HG03354 (cell line): ENCODE measurements around the gene TXK.
A peak's percentile ranks its signal among the peaks of the same experiment; 100 is the strongest.

Experiments
- ATAC-seq: cut with Tn5 transposase; IDR thresholded peaks from one replicate; pipeline ENCODE4 v1.9.1; 2021; ENCODE audit warnings: mild to moderate bottlenecking; ENCODE audit not compliant: unreplicated experiment, poor library complexity, severe bottlenecking

Gene TXK

GRCh38 chr4:48031802-48032525, 102.1 kb downstream of the TXK start:
- ATAC-seq = no peak

DNA sequence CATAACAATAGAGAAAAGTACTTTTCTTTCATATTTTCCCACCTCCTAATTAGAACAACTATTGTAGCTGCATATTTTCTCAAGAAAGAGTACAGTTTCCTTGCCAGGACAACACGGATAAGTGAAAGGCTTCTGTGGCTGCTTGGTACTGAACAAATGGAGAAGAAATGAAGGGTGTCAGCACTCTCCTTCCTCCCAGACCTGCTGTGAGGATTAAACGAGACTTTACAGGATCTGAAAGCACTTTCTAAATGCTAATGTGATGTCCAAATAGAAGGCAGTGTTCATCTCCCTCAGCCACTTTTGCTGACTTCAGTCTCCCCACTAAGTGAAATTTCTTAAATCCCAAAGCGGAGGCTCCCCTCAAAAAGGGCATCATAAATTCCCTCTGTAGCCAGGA, 103.6 kb downstream of the TXK start:
- no peak for ATAC-seq

GRCh38 chr4:48028696-48029095, 105.4 kb downstream of the TXK start:
- peak; percentile 75 for ATAC-seq

DNA sequence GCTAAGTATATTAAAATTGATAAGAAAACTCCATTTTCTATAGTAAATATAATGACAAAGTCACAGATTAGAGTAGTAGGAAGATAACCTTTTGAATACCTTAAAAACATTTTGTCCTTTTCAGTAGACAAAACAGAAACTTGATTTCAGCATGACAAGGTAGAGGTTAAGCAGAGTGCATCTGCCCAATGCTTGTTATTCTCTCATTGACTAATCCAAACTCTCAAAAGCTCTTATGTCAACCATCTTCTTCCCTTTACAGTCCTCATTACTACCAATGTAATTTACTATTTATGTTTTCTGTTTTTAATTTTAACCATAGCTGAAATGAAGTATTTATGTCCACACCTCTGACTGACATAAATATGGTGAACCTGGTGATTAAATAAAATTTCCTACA, 106.4 kb downstream of the TXK start:
- ATAC-seq = peak; percentile 69

- ATAC-seq = no peak
These were observed 109.0 kb downstream of the TXK start for GRCh38 chr4:48025005-48025404.

GRCh38 chr4:48024522-48024921, 109.5 kb downstream of the TXK start:
- no peak for ATAC-seq

DNA sequence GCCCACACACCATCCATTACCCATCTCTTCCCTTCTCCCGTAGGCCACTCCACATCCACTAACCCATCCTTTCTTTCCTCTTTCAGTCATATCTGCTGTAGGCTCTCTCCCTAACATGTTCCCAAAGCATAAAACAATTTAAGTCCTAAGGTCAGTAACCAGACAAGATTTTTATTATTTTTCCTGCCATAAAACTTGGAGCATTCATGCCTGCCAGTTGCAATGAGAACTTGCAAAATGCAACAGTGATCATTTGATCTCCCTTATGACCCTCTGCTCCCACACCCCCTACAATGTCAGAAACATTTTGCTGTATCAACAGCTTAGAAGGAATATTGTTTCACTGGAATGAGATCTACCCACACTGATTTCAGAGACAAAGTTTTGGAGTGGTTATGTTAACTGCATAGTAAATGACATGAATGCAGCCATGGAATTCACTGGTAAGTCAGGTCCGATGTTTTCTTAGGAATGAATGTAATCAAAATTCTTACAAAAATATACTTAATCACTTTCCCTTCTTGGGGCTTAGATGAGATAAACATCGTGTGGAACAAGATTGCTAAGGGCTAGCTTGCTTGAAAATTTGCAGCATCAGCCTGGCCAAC, 111.8 kb downstream of the TXK start:
- ATAC-seq = no peak

GRCh38 chr4:48021100-48021499, 113.0 kb downstream of the TXK start:
- ATAC-seq = no peak

DNA sequence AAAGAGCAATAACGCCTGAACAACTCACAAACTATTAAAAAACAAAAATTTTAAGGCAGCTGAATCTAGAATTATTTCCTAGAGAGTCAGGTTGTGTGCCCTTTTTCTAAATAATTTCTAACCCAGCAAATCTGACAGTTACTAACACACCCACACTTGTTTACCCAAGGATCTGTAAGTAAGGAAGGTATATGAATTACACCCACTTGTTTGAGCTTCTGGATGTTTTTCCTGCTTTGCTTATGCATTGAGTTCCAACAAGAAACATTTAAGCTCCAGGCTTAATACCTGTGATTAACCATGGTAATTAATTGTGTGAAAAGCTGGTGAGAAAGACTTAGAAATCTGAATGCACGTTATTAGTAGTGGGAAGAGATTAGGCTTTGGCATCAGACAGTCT, 115.9 kb downstream of the TXK start:
- no peak for ATAC-seq

DNA sequence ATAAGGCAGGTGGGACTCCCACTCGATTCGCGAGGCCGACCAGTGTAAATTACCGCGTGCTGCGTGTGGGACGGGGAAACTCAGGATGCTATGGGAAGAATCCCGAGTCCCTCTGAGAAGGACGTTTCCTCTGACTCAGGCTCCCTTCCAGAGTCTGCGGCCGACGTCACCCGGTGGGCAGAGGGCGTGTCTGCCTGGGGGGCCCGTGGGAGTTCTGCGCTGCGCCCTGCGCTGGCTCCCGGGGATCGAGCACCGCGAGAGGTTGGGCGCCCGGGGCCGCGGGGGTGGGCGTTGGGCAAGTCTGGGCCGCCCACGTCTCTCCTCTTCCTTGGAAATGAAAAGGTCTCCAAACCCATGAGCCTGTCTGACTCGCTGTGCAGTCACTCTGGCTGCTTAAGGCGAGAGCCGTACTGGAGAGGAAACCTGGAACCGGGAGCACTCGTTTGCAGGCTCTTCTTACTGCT, 116.9 kb downstream of the TXK start:
- no peak for ATAC-seq
